Uterus (tissue), 2 donors: ENCODE measurements around the gene UBE2Q2.

ENCODE experiments used
- CTCF ChIP-seq, 4 experiments: fragments of 200-600 bp in 2 of 4; fragments of 450-650 bp in 2 of 4; sonication (generic) in 2 of 4; IDR thresholded peaks; one replicate each; pipeline ENCODE4 v1.5.1; 2016 to 2019; ENCODE audit warnings: antibody characterized with exemption in 4 of 4, mild to moderate bottlenecking in 2 of 4, moderate library complexity in 1 of 4
- POLR2A ChIP-seq, 2 donors: fragments of 450-650 bp; IDR thresholded peaks; one replicate each; pipeline ENCODE4 v1.6.1; 2016; ENCODE audit warnings: antibody characterized with exemption in 2 of 2, mild to moderate bottlenecking in 1 of 2, moderate library complexity in 1 of 2

GRCh38 chr15:75862796-75863195 lies 19.5 kb downstream of the UBE2Q2 start:
- TF ChIP-seq CTCF (IDR thresholded peaks at IDR 0.05) (no peak), POLR2A (IDR thresholded peaks at IDR 0.05) (no peak)
